ENCODE data around the gene NELL2.

DNA sequence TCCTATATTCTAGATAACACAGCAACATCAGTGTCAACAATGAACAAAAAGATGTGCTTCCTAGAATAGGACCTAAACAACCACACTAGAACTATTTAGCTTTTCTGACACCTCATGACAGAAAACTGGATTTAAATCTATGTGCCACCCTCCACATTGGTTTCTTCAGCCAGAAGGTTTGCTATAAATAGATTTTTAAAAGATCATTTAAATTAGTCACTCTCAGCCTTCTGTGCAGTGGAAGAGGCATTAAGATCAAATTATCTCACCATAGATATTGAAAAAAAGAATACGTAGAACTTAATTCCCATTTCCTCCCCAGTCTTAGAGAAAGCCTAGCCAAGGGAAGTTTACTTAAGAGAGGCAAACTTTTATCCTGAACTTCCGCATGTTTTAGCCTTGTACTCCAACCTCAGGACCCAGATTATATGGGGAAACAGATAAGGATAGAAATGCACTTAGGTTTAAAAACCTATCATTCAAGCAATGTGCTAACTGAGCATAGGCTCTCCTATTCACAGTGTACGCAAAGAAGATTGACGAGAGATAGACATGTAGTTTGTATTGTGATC lies 59.6 kb downstream of the NELL2 start:
- TF ChIP-seq, protein P1, sequence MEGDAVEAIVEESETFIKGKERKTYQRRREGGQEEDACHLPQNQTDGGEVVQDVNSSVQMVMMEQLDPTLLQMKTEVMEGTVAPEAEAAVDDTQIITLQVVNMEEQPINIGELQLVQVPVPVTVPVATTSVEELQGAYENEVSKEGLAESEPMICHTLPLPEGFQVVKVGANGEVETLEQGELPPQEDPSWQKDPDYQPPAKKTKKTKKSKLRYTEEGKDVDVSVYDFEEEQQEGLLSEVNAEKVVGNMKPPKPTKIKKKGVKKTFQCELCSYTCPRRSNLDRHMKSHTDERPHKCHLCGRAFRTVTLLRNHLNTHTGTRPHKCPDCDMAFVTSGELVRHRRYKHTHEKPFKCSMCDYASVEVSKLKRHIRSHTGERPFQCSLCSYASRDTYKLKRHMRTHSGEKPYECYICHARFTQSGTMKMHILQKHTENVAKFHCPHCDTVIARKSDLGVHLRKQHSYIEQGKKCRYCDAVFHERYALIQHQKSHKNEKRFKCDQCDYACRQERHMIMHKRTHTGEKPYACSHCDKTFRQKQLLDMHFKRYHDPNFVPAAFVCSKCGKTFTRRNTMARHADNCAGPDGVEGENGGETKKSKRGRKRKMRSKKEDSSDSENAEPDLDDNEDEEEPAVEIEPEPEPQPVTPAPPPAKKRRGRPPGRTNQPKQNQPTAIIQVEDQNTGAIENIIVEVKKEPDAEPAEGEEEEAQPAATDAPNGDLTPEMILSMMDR (conservative IDR thresholded peaks at IDR 0.05 in 1 of 2, IDR thresholded peaks at IDR 0.05 in 1 of 2; ENCODE audit: low read depth in 1 of 2, low read length in 2 of 2) = no peak
- TF ChIP-seq EZH2 (IDR thresholded peaks at IDR 0.05; ENCODE audit: low read length, missing control alignments) = no peak
